CD4-positive, alpha-beta T cell treated with Interleukin-12 subunit alpha and Interleukin-12 subunit beta, for 1 hour (primary cell): ENCODE results near the gene ZMIZ1.

Source experiments
- DNase-seq: peaks from one replicate; pipeline ENCODE4 v3.0.0-alpha.2; 2020

Gene ZMIZ1

GRCh38 chr10:79053481-79054202, 15.1 kb upstream of the ZMIZ1 start:
- no peak for DNase-seq

DNA sequence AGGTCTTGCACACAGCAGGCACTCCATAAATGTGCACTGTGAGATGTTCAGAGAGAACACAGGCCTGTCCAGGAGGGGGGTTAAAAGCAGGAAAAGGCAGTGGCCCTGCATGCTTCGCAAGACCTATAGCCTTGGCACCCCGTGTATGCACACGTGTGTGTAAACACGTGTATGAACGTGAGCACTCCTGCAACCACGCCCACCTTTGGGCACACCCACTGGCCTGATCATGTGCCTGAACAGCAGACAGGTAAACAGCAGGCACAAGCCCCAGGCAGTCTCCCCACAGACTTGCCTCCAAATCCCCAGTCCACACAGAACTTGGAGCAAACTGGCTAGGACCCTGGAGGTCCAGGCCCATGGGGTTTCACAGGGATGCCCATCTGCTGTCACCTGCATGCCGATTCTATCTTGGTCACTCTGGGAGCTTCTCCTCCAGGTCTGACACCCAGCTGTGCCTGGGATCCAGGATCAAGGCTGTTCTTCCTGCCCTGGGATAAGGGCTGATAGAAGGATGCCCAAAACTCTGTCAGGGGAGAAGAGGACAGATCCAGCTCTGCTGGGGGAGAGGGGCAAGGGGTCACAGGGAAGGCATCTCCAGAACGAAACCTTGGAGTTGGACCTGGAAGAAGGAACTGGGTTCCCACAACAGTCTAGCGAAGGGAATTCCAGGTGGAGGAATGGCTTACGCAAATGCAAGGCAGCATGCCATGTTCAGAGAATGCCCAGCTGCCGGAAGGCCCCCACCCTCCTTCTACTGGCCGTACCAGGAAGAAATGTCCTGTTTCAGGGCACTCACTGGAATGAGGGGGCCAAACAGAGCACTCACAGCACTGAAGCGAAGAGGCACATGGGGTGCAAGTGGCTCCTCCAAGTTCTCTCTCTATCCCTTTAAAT, 14.3 kb upstream of the ZMIZ1 start:
- DNase-seq = no peak

DNA sequence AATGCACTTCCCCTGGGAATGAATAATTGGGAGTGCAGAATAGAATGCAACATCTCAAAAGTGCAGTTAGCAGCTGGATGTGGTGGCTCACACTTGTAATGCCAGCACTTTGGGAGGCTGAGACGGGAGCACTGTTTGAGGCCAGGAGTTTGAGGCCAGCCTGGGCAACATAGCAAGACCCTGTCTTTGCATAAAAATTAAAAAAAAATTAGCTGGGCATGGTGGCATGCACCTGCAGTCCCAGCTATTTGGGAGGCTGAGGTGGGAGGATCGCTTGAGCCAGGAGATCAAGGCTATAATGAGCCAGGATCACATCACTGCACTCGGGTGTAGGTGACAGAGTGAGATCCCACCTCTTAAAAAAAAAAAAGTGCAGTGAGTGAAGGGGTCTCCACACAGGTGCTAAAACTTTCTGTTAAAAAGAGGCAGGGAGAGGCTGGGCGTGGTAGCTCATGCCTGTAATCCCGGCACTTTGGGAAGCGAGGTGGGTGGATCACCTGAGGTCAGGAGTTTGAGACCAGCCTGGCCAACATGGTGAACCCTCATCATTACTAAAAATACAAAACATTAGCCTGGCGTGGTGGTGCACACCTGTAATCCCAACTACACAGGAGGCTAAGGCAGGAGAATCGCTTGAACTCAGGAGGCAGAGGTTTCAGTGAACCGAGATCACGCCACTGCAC, 13.5 kb upstream of the ZMIZ1 start:
- DNase-seq = no peak

DNA sequence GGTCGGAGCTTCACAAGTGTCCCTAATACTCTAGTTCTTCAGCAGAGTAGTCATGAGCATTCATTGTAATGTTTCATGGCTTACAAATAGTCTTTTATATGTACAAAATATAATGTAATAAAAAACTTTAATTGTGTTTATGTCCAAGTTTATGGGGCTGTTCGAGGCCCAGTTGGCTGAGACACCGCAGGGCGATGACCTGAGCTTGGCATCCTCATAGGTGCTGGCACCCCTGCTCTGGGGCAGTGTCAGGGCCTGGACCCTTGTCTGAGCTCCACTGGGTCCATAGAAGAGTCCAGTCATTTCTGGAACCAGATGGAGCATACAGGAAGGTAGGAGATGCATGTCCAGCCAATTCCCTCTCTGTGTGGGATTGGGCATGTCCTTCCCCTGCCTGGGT, 12.9 kb upstream of the ZMIZ1 start:
- DNase-seq = no peak

GRCh38 chr10:79056361-79056735, 12.4 kb upstream of the ZMIZ1 start:
- no peak for DNase-seq

DNA sequence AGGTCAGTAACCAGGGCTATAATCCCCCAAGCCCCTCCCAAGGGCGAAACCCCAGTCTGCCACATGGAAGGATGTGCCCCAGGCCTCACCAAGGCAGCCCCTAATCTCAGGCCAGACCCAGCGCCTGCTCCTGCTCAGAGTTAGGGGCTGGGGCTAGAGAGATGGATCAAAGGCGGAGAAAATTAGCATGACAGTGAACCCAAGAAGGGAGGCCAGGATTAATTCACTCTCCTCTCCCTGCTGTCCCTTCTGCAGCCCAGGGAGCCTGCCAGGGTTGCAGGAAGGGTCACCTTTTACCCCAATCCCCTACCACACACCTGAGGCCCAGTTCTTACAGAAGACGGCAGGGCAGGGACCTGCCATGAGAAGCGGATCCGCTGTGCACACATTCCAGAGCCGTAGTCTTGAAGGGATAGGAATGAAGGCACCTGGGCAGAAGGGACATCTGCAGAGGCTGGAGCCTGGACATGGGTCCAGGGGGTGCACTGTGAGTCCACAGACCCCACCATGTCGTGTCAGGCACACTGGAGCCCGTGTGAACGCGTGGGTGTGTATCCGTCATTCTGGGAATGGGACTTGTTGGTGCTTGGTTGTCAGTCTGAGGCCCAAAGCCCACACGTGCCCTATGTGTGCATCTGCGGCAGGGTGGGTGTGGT, 11.9 kb upstream of the ZMIZ1 start:
- no peak for DNase-seq

DNA sequence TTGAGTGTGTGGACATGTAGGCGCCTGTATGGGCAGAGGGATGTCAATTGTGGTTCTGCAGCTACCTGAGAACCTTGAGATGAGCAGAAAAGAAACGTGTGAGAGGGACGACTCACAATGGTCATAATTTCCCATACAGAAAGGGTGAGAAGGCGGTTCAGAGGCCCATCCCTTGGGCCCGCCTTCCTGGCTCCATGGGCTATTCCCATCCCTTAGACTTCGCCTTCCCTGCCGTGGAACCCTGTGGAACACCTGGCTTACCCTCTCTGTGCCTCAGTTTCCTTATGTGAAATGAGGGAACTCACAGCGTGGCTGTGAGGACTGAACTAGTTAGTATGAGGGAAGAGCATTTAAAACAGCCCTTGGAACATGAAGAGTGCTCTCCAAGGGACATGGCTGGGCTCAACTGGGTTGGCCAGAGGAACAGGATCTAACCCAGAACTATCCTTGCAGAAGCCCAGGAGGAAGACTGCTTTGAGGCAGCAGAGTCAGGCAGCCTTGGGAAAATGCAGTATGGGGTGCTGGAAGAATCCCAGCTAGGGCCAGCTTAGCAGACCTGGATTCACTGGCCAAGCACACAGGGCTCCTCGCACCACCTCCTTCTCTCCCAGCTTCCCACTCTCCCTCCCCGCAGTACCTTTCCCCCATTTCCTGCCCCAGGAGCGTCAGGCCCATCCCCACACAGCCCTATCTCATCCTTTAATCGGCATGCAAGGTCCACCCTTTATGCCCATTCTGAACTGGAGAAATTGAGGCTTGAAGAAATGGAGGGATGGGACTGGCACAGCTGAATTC, 11.1 kb upstream of the ZMIZ1 start:
- no peak for DNase-seq

GRCh38 chr10:79058899-79059841, 9.6 kb upstream of the ZMIZ1 start:
- no peak for DNase-seq

DNA sequence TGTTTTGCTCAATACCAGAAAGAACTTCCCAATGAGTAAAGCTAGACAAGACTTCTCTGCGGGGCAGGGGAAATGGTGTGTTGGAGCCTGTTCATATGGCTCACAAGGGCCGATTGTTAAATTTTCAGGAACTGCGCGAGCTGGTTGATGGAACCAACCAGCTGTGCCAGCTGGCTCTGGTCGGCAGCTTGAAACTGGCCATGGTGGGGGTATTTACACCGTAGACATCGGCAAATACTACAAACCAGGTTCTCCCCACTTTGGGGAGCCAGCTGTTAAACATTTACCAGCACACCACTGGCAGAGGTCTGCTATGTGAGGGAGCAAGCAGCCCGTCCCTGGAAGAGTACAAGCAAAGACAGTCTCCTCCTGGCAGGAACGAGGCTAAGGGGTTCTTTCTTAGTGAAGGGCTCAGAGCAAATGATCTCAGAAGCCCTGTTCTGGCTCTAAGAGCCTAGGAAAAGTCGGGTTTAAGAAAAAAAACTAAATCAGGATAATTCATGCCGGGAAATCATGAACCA, 8.8 kb upstream of the ZMIZ1 start:
- DNase-seq = no peak

DNA sequence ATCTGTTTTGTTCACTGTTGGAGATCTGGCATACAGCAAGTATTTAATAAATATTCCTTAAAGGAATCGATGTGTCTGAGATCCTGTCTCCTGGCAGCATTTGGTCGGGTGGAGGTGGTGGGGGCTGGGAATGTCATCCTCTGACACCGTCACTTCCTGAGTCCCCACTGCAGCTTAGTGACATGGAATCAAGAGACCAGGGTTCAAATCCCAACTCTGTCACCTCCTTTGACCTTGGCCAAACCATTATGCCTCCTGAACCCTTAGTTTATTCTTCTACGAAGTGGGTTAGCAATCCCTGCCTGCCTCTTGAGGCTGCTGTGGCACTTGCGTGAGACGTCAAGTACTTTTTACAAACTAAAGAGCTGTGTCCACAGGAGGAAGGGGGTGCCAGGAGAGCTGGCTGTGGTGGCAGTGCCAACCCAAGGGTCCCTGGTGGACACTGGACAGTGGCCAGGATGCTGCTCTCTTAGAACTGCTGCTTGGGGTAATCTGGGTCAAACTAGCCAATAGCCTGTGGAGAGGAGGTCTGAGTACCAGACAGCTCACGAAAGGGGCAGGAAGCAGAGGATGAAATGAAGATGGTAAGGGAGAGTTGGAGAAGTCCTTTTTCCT, 8.0 kb upstream of the ZMIZ1 start:
- no peak for DNase-seq

- no peak for DNase-seq
Measured at GRCh38 chr10:79061441-79062315, 7.1 kb upstream of the ZMIZ1 start.

- no peak for DNase-seq
Measured at GRCh38 chr10:79063071-79063491, 5.7 kb upstream of the ZMIZ1 start.

DNA sequence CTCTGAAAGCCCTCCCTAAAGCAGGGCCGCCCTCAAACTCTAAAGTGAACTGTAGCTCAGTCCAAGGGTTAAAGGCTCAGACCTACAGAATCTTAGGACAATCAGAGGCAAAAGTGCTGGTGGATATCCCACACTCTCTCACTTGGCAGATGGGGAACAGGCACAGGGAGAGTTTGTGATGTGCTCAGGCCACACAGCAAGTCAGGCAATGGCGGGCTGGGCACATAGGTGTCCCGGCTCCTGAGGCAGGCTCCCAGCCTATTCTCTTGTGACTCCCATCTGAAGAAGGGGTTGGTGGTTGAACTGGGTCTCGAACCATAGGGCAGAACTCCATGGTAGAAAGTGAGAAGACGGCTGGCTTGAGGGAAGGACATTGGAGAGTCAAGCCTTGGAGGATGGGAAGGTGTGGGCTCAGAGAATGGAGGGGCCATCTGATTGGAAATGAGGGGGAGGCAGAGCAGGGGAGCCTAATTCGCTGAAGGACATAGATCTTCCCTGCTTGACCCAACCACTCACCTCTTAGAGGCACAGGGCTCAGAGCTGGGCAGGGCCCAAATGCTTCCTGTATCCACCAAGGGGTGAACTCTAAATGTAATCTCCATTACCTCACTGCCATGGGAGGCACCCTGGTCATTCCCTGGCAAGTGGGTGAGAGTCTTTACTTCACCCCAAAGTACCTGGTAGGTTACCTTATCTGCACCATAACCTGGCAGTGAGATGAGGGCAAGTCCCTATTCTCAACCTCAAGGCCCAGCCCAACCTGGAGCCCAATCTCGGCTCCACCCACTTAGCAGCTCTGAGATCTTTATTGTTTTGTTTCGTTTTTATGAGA, 4.9 kb upstream of the ZMIZ1 start:
- peak; percentile 59 for DNase-seq

DNA sequence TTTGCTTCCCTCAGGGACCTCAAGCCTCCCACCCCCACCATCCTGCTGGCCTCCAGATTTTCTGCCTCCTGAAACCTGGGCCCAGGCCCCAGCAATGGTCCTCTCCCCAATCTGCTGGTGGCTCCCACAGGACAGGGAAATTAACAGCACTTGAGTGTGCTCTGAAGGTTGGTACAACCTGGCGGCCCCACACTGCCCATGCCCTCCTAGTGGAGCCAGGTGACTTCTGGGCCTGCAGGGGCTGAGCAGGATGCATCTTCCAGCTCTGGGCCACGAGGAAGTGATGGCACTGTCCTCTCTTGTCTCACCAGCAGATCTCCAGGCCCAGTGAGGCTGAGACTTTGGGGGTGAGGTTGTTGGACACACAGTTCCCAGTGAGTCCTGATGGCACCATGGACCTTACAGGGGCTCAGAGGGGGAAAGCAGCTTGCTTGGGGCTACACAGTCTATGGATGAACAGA, 3.6 kb upstream of the ZMIZ1 start:
- no peak for DNase-seq

DNA sequence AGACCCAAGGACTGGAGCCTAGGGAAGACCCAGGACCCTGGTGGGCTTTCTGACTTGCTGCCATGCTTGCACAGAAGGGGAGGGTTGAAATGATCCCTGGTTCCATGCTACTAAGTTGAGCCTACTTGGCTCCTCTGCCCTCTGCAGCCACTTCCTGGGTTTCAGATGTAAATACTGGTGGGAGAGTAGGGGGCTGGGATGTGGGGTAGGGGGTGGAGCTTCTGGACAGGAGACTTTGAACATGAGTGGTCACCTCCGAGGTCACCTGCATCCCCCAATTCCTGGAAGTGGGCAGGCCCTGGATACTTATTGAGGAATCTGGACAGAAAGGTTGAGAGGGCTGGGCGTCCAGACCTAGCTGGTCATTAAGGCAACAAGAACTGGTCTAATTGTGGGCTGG, 2.9 kb upstream of the ZMIZ1 start:
- no peak for DNase-seq

GRCh38 chr10:79066411-79067240, 2.1 kb upstream of the ZMIZ1 start:
- DNase-seq = peak; percentile 33
